Neural progenitor cell (in vitro differentiated cells): ENCODE results near the gene CAST.

ENCODE experiments used
- EZH2 ChIP-seq: fragments of 200-600 bp; sonication (generic); IDR thresholded peaks from 2 replicates; pipeline ENCODE4 v1.6.1; 2017; ENCODE audit warnings: antibody characterized with exemption, mild to moderate bottlenecking, moderate library complexity
- EZH2phosphoT487 ChIP-seq: fragments of 200-600 bp; sonication (generic); IDR thresholded peaks from 2 replicates; pipeline ENCODE4 v1.6.1; 2017; ENCODE audit warnings: antibody characterized with exemption

DNA sequence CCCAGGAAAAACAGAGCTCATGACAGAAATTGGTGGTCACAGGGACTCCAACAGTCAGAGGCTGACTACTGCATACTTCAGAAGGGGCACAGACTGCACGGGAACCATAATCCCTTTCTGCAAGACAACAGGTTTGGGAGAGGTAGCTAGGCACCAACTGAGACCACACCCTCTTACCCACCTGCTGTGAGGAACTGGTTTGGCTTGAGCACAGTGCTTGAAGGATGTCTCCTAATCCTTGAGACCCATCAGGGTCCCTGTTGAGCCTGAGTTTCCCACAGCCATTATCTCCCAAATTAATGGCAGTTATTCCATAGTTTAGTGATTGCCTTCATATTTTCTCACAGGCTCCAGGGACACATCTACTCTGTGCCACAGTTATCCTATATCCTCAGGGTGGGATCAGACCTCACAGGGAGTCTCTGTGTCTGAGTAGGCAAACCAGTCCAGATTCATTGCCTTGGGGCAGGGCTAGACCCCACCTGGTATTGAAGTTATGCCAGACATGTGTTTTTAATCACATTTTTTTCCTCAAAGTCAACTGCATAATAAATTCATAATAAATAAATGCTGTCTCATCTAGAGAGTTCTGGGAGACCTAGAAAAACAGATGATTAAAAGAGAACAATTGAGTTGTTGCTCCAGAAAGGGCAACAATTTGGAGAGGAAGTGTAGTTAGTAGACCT lies 9.3 kb upstream of the CAST start:
- TF ChIP-seq EZH2phosphoT487 (no peak), EZH2 (no peak)
